NB4 (cell line): ENCODE results near the gene RFC3.

Experiments used
- MYC ChIP-seq: IDR thresholded peaks from 2 replicates; pipeline ENCODE4 v1.6.1; 2011; ENCODE audit warnings: low read depth, low read length
- POLR2A ChIP-seq: IDR thresholded peaks from 2 replicates; pipeline ENCODE4 v1.6.1; 2011; ENCODE audit warnings: mild to moderate bottlenecking; ENCODE audit not compliant: insufficient read length; ENCODE audit errors: extremely low read depth
- TF ChIP-seq, protein P1 (sequence below): IDR thresholded peaks from one replicate; pipeline ENCODE4 v1.5.1; 2012; ENCODE audit warnings: low read depth, low read length

DNA sequence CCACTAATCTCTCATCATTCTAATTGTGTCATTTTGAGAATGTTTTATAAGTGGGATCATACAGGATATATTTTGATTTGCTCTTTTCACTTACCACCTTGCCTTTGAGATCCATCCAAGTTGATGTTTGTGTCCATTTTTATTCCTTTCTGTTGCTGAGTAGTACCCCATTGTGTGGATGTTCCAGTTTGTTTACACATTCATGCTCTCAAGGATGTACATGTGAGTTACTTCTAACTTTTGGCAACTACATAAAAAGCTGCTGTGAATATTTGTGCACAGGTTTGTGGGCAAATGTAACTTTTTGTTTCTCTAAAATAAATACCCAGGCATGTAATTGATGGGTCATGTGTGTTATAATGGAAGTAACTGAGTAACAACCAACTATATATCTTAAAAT, 64.9 kb downstream of the RFC3 start:
- TF ChIP-seq, protein P1, sequence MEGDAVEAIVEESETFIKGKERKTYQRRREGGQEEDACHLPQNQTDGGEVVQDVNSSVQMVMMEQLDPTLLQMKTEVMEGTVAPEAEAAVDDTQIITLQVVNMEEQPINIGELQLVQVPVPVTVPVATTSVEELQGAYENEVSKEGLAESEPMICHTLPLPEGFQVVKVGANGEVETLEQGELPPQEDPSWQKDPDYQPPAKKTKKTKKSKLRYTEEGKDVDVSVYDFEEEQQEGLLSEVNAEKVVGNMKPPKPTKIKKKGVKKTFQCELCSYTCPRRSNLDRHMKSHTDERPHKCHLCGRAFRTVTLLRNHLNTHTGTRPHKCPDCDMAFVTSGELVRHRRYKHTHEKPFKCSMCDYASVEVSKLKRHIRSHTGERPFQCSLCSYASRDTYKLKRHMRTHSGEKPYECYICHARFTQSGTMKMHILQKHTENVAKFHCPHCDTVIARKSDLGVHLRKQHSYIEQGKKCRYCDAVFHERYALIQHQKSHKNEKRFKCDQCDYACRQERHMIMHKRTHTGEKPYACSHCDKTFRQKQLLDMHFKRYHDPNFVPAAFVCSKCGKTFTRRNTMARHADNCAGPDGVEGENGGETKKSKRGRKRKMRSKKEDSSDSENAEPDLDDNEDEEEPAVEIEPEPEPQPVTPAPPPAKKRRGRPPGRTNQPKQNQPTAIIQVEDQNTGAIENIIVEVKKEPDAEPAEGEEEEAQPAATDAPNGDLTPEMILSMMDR, result no peak
- no peak for TF ChIP-seq POLR2A
- TF ChIP-seq MYC, result no peak
